NCI-H128 (cell line): ENCODE results near the gene SMCP.

Source experiments
- DNase-seq: peaks from one replicate; lab custom pipeline; 2025; ENCODE audit not compliant: unreplicated experiment; lab: John Stamatoyannopoulos, UW

The SMCP gene

GRCh38 chr1:152878042-152878441 is at the start of gene SMCP:
Gene SMCP, plus strand, starts transcription at chr1:152878322. Its CDS starts 6,101 bp downstream, at chr1:152884423.
- DNase-seq = no peak

DNA sequence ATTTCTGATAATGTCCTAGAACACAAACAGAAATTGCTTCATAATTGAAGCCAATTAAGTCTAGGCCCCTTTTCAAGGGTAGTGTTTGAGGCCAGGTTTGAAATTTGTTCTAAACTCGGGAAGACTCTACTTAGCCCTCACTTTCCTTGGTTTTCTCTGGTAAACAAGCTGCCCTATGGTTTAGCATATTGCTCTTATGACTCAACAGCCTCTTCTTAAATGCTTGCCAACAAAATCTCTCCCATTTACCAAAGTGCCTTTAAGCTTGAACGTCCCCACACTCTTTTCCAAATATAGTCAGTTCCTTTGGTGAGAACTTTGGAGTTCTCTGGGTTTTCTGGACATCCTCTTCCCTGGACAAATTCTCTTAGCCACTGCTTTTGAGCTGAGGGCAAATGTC is 41.3 kb upstream of the SMCP start:
- DNase-seq = no peak

DNA sequence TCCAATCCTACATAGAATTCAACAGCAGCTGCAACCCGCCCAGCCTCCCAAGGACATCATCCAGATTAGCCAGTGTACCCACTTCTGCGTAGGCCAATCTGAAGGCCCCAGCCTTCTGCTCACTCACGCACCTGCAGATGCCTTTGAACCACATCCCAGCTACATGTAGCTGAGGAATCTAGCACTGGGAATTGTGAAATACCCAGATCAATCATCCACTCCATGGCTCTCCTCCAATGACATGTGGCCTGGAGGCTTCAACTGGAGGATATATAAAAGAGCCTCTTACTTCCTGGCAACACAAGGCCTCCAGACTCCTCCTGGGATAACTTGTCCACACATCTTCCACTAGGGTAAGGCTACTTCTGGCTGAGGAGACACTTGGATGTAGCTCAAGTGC is 35.6 kb upstream of the SMCP start, which contains the start of gene LCE6A:
TSS of gene LCE6A (plus strand) at position 301 of the 400 bp plus-strand sequence. CDS start 665 bp downstream, outside the sequence.
- DNase-seq = no peak

- no peak for DNase-seq
Observed at GRCh38 chr1:152855661-152856060, 22.5 kb upstream of the SMCP start.

GRCh38 chr1:152858062-152858461 is 20.1 kb upstream of the SMCP start:
- DNase-seq = no peak

GRCh38 chr1:152859696-152860095 is 18.4 kb upstream of the SMCP start, which contains the start of gene LCE7A:
Gene LCE7A, plus strand, starts transcription at chr1:152859996. Its CDS starts 702 bp downstream, at chr1:152860698.
- DNase-seq = no peak

DNA sequence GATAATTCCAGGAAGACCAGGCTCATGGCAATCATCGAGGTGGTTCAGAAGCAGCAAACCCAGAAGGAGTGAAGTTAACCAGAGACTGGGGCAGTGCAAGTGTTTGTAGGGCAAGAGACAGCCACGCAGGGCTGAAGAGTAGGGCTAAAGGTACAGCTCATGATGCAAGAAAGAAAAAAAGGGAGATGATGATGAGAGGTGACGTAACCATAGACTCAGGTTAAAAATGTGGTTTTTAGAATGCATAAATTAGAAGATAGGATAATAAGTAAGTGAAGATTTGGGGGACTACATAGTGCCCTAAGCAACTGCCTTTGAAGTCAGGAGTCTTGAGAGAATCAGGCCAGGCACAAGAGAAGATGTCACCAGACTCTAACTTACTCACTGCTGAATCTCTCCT is 18.0 kb upstream of the SMCP start:
- no peak for DNase-seq

GRCh38 chr1:152861374-152861773 is 16.7 kb upstream of the SMCP start:
- DNase-seq = no peak

DNA sequence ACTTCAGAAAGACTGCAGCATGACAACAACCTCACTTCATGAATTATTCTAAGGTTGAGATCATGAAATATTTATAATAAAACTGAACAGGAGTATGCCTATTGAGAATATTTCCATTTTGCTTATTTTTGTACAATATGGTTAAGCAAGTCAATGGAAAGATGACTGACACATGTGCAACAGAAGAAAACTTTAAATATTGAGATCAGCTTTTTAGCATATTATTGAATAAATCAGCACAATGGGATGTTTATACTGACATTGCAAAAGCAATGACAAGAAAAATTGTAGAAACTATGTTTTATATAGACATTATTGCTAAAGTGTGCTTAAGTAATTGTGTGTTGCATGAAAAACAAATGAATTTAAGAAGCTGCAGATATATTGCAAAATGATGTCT is 13.7 kb upstream of the SMCP start:
- DNase-seq = no peak

DNA sequence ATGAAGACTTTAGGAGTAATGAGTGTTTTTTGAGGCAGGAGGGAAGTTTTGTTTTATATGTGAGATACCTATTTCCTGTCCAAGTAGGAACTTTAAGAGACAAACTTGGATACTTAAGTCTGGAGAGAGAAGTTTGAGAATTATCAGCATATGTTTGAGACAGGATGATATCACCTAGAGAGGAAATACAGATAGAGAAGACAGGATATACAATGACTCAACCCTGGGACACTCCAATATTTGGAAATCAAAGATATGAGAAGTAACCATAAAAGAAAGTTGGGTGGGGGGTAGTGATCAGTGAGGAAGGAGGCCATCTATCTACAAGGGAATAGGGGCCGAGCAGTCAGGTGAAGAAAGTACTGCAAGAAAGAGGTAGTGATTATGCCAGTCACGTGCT is 11.8 kb upstream of the SMCP start:
- no peak for DNase-seq

GRCh38 chr1:152869808-152870419 is 8.2 kb upstream of the SMCP start:
- DNase-seq = peak; percentile 35

- no peak for DNase-seq
Observed at GRCh38 chr1:152870831-152871730, 7.0 kb upstream of the SMCP start.

DNA sequence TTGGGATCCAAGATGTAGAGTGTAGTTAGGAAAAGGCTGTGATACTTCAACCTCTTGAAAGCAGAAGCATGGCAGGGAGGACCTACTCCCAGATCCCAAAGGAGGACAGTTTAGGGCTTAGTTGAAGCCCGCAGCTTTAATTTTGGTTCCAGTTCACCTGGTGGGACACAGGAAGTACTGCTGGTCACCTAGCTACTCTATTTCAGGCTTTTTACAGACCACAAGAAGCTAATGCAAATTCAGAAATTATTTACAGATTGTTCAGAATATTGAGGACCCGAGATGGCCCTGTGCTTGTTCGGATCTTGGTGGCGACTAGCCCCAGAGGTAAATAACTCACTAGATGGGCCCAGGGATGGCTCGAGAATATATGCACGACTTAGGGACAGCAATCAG is 6.4 kb upstream of the SMCP start:
- no peak for DNase-seq

GRCh38 chr1:152873495-152873894 is 4.6 kb upstream of the SMCP start:
- DNase-seq = no peak

DNA sequence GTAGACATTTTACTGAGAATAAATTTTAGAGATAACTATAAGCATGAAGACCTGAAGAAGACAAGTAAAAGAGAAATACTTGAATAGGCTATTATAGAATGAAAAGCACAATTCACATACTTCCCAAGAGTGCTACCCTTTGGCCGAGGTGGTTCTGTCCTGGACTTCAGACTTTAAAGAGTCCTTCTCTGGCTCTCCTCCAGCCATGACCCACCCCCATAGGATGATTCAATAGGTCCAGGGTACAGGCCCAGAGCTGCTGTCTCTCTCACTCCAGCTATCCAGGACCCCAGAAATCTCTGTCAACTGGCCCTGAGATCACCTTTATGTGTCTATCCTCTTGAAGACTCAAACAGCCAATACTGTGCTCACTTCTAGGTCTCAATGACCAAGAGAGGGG is 1.3 kb upstream of the SMCP start:
- no peak for DNase-seq

DNA sequence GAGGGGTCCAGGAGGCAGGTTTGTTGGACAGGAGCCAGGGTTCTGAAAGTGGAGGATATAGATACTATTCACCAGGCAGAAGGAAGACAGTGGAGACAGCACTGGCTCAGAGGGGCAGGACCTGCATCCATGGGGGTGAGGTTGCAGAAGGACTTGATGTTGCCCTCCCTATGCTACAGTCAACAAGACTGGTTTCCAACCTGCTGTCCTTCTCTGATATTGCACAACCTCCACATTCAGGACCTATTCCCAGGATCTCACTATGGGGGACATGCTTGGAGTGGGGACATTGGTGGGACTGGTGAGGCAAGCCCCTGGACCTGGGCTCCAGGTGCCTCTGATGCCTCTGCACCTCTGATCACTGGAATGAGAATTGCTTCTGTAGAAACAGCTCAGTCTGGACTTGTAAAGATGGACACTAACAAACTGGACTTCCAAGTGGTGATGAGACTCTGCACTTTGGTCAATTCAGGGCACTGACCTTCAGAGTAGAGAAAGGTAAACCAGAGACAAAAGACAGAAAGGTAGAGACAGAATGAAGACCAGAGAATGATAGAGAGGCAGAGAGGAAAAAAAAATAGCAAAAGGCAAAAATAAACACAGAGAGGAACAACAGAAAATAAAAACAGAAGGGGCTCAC is 1.6 kb downstream of the SMCP start:
- DNase-seq = no peak

DNA sequence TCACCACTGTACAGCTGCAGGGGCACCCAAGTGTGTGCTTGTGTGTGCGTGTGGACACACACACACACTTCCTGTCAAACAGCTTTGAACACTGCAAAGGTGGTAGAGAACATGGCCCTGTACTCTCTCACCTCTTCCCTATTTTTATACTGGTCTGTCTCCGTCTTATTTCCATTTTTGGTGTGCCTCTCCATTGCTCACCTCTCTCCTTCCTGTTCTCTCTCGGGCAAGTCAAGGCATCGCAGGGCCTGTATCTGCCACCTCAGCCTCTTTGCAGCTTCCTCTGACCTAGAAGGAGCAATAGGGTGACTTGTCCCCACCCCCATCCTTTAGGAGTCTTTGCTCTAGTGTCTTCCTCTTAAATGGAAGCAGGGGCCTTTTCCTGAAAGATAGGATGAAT is 2.2 kb downstream of the SMCP start:
- DNase-seq = no peak

GRCh38 chr1:152880907-152881306 is 2.8 kb downstream of the SMCP start:
- no peak for DNase-seq

DNA sequence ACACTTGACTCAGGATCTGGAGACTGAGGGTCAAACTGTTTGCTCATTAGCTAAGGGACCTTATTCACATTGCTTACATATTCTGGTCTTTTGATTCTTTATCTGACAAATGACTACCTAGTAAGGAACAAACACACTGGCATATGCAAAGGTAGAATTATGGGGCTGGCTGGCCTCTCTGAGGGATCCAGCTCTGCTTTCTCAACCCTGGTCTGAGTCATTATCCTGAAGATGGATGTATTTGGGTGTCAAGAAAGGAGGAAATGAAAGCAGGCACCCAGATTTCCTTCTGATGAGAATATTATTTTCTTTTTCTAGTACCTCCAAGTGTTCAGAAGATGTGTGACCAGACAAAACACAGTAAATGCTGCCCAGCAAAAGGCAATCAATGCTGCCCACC is 6.0 kb downstream of the SMCP start:
- DNase-seq = no peak

DNA sequence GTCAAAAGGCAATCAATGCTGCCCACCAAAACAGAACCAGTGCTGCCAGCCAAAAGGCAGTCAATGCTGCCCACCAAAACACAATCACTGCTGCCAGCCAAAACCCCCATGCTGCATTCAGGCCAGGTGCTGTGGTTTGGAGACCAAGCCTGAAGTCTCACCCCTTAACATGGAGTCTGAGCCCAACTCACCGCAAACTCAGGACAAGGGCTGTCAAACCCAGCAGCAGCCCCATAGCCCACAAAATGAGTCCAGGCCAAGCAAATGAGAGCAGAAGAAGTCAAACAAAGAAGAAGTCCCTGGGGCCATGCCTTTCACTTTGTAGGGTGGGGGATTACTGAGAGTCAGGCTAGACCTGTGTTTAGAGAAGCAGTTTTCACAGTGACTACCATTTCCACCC is 6.4 kb downstream of the SMCP start:
- DNase-seq = no peak

GRCh38 chr1:152884966-152885624 is 7.0 kb downstream of the SMCP start:
- DNase-seq = no peak
